ENCODE results near the gene AGA.

Gene AGA

GRCh38 chr4:177441803-177442622, at the start of gene AGA:
Gene AGA (minus strand): TSS chr4:177442437. CDS start chr4:177442375, 62 bp downstream.
- peak; percentile 86 to 94 (median 92) for DNase-seq

- no peak for DNase-seq
These were observed 49.8 kb upstream of the AGA start for GRCh38 chr4:177492022-177492421.

GRCh38 chr4:177490769-177491168, 48.5 kb upstream of the AGA start:
- DNase-seq, result no peak

DNA sequence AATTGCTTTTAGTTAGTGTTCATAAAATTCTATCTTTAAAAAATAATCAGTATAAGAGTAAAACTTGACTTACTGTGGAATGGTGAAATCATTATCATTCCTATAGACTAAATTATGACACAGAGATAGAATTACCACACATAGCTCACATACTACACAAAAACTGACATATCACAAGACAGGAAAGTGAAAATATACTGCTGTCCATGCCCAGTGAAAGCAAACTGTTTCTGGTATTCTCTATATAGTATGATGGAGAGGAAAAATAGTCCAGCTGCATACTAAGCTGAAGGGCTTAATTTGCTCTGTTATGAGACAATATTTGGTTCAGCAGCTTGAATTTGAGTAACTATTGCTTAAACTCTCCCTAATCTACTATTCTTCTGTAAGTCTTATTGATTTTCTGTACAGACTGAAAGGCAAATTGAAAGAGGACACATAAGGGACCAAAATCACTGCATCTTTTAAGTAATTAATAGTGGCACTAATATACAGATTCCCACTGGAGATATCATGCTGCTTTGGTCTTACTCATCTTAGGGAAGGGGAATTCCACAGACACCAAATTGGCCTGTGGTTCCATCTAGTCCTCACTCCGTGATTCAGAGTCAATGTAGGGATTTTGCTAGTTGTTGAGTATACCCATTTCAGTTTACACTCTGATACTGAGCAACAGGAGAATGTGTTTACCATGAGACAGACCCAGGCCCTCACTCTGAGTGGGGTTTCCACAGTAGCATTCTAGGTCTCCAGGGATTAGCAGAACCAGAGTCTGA, 47.4 kb upstream of the AGA start:
- DNase-seq, result no peak

GRCh38 chr4:177487977-177488376, 45.7 kb upstream of the AGA start:
- no peak for DNase-seq

- DNase-seq, result no peak
These were observed 43.3 kb upstream of the AGA start for GRCh38 chr4:177485528-177485927.

GRCh38 chr4:177484613-177485021, 42.4 kb upstream of the AGA start:
- no peak for DNase-seq

DNA sequence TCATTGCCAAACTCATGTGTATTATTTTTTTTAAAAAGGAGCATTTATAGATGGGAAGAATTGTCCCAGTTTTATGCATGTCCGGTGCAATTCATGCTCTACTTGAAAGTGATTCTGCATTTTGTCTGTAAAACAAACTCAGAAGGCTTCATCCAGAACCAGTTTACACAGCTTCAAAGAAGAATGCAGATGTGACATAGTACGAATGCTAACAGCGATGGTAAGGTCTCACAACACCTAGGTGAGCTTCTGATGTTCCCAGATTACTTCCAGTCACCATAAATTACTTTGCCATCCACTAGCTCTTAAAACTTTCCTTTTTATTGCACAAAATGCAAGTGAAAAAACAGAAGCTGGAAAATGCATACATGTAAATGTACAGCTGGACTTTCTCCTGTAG, 41.5 kb upstream of the AGA start:
- DNase-seq, result no peak

GRCh38 chr4:177483271-177483670, 41.0 kb upstream of the AGA start:
- no peak for DNase-seq

DNA sequence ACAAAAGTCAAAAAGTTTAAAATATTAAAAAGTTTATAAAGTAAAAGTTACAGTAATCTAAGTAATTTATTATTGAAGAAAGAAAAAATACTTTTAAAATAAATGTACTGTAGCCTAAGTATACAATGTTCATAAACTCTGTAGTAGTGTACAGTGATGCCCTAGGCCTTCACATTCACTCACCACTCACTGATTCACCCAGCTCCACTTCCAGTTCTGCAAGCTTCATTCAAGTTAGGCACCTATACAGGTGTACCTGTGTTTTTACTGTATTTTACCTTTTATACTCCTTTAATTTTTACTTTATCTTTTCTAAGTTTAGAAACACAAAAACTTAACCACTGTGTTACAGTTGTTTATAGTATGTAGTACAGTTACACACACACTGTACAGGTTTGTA, 40.1 kb upstream of the AGA start:
- DNase-seq, result no peak

GRCh38 chr4:177480795-177481194, 38.6 kb upstream of the AGA start:
- DNase-seq, result no peak

- DNase-seq, result no peak
These were observed 36.8 kb upstream of the AGA start for GRCh38 chr4:177479063-177479462.

- no peak for DNase-seq
These were observed 36.3 kb upstream of the AGA start for GRCh38 chr4:177478496-177478895.

GRCh38 chr4:177473991-177474390, 31.8 kb upstream of the AGA start:
- DNase-seq, result no peak

DNA sequence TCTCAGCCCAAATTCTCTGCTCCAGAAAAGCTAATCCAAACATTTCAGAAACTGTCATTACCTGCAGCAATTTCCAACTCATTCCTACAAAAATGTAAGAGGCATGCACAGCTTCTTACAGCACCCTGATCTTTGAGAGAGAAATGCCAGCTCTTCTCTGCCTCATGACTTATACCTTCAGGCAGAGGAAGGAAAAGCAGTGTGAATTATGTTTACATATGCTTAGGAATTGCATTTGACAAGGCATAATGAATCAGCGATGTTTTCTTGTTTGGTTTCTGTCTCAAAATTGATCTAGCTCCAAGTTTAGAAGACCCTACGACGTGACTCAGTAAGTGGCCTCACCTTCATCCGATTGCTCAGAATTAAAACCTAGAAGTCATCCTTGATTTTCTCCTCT, 21.8 kb upstream of the AGA start:
- DNase-seq, result no peak

GRCh38 chr4:177461606-177462005, 19.4 kb upstream of the AGA start:
- DNase-seq, result no peak

- no peak for DNase-seq
These were observed 18.2 kb upstream of the AGA start for GRCh38 chr4:177460460-177460859.

DNA sequence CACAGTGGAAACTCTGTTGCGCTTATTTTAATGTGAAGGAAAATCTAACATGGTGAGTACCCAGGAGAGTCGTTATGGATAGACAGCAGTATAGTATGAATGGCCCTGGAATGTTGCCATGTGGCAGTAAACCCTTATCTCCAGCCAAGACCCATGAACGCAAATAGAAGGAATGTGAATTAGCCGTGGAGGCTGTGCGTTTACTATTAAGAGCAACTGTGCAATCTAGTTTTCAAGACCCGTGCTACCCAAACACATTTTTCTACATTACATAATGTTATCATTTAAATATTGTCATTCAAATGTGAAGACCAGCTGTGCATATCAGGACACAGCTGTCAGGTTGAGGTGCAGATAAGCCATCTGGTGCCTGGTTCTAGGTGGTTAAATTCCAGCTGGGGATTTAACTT, 13.3 kb upstream of the AGA start:
- DNase-seq, result no peak

- DNase-seq, result no peak
These were observed 10.9 kb upstream of the AGA start for GRCh38 chr4:177453116-177453515.

DNA sequence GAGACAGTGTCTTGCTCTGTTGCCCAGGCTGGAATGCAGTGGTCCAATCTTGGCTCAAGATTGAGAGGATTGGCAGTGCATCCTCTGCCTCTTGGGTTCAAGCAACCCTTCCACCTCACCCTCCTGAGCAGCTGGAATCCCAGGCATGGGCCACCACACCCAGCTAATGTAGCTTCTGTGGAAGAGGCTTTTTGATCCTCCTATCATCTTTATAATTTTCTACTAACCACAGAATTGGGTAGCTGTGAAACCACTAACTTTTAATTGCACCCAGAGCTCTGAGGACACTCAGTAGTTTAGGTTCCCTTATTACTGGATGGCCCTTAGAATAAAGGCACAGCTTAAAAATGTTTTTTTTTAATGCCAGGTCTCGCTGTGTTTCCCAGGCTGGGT, 8.9 kb upstream of the AGA start:
- DNase-seq, result no peak

- no peak for DNase-seq
These were observed 8.3 kb upstream of the AGA start for GRCh38 chr4:177450426-177451107.

- no peak for DNase-seq
These were observed 6.6 kb upstream of the AGA start for GRCh38 chr4:177448850-177449249.

- no peak for DNase-seq
These were observed 5.3 kb upstream of the AGA start for GRCh38 chr4:177447417-177448004.

Measured in stimulated activated naive CD4-positive, alpha-beta T cell (primary cell).